CD4-positive, alpha-beta T cell (primary cell): Measurements from ENCODE around the gene CA7. TPM values are rescaled to one million over a fixed set of nuclear protein-coding genes. Genes with fewer than 3 reads are reported as not detected.
"Not testable (repeated sequence)": the region's sequence is repeated elsewhere in the genome, so short reads cannot be mapped to it uniquely, and the experiment has no call there.

Experiments
- ATAC-seq: fragments of 200-7000 bp; cut with Tn5 transposase; one replicate; pipeline ENCODE4 v1.10.0; 2022; ENCODE audit warnings: mild to moderate bottlenecking; ENCODE audit not compliant: poor library complexity
- CTCF ChIA-PET: fragments of 350-600 bp; sonication (Branson Sonifier 250); formaldehyde crosslinking; loops from one replicate; lab custom pipeline; 2021; ENCODE audit warnings: antibody characterized with exemption, inconsistent platforms; lab: Charles Lee
- POLR2A ChIA-PET: fragments of 350-600 bp; sonication (Branson Sonifier 250); formaldehyde crosslinking; loops from one replicate; lab custom pipeline; 2021; ENCODE audit warnings: antibody characterized with exemption, inconsistent platforms; lab: Charles Lee
- DNase-seq, 14 experiments: peaks; one replicate each; pipeline ENCODE4 v3.0.0-alpha.2; 2013 to 2020; ENCODE audit warnings: mixed read lengths in 2 of 14
- H3K27ac ChIP-seq, 2 donors: one replicate each; pipeline versions ENCODE4 v1.5.1 to v1.7.0; 2013; ENCODE audit warnings: low read length in 2 of 2, low read depth in 1 of 2, mild to moderate bottlenecking in 1 of 2
- H3K27me3 ChIP-seq, 2 experiments: 1 replicate in 1 of 2; 2 replicates in 1 of 2; pipeline versions ENCODE4 v1.6.1 to v1.7.0; 2013; ENCODE audit warnings: low read length in 2 of 2, control low read depth in 1 of 2, mild to moderate bottlenecking in 1 of 2, moderate library complexity in 1 of 2; ENCODE audit not compliant: insufficient read depth in 2 of 2, control insufficient read depth in 1 of 2
- H3K36me3 ChIP-seq: one replicate; pipeline ENCODE4 v1.6.1; 2013; ENCODE audit warnings: low read length, control low read depth; ENCODE audit not compliant: insufficient read depth
- H3K4me1 ChIP-seq: one replicate; pipeline ENCODE4 v1.6.1; 2013; ENCODE audit warnings: low read length, control low read depth; ENCODE audit not compliant: insufficient read depth
- H3K4me3 ChIP-seq: one replicate; pipeline ENCODE4 v1.5.1; 2013; ENCODE audit warnings: mild to moderate bottlenecking, low read length, moderate library complexity
- H3K9me3 ChIP-seq, 2 experiments: 1 replicate in 1 of 2; 2 replicates in 1 of 2; pipeline versions ENCODE4 v1.6.1 to v1.7.0; 2013; ENCODE audit warnings: low read length in 2 of 2, mild to moderate bottlenecking in 2 of 2, control low read depth in 1 of 2, moderate library complexity in 1 of 2; ENCODE audit not compliant: control insufficient read depth in 1 of 2, insufficient read depth in 1 of 2
- H3K27ac Mint-ChIP-seq: one replicate; pipeline ENCODE4 v1.8.0; 2020; ENCODE audit warnings: mixed read lengths
- H3K27me3 Mint-ChIP-seq: one replicate; pipeline ENCODE4 v1.8.0; 2021; ENCODE audit warnings: mixed read lengths
- H3K36me3 Mint-ChIP-seq: one replicate; pipeline ENCODE4 v1.8.0; 2021; ENCODE audit warnings: low read depth, mixed read lengths
- H3K4me1 Mint-ChIP-seq: one replicate; pipeline ENCODE4 v1.8.0; 2021; ENCODE audit warnings: low read depth, mixed read lengths
- H3K4me3 Mint-ChIP-seq: one replicate; pipeline ENCODE4 v1.8.0; 2020; ENCODE audit warnings: mild to moderate bottlenecking, mixed read lengths
- H3K9me3 Mint-ChIP-seq: one replicate; pipeline ENCODE4 v1.8.0; 2020; ENCODE audit warnings: mixed read lengths
- CTCF ChIP-seq: fragments of 200-600 bp; IDR thresholded peaks from one replicate; pipeline ENCODE4 v1.8.0; 2022; ENCODE audit warnings: antibody characterized with exemption, mild to moderate bottlenecking
- intact Hi-C, 2 experiments: fragments of 100-400 bp; cut with DNase I in 1 of 2; cut with micrococcal nuclease in 1 of 2; formaldehyde crosslinking; loops; one replicate each; pipeline versions ENCODE4 v1.15.1 to v1.9.0; 2023 to 2025; cut with DNase I, micrococcal nuclease
- total RNA-seq, 174 experiments: library from RNA in 2 of 174; stranded (reverse) in 2 of 174; gene quantifications; one replicate each; pipeline ENCODE4 v1.2.3 and lab custom pipeline; 2021 to 2026

CA7 gene
- total RNA-seq, 2 experiments from 2014 or later = not detected

GRCh38 chr16:66895689-66895979 lies 51.4 kb downstream of the CA7 start:
- TF ChIP-seq CTCF = no peak
- no peaks in the 10 kb centered on the region for H3K9me3 Mint-ChIP-seq
- CTCF ChIA-PET = interaction anchor here (0.7 to 1.8 kb wide), 12 partner anchors 15 to 260 kb away, joined by 3 to 8 read pairs (median 3); partner anchors contain the start of genes CIAO2B, NAE1 and PDP2
- no peaks in the 10 kb centered on the region for H3K36me3 Mint-ChIP-seq
- Histone ChIP-seq H3K9me3 (no peaks in the 10 kb centered on the region), H3K27me3 (no peaks in the 10 kb centered on the region), H3K4me1 (peaks cover 10% of the 10 kb centered on the region), H3K36me3 (no peaks in the 10 kb centered on the region), H3K27ac (no peak overlapping the region), H3K4me3 (no peak overlapping the region)
- intact Hi-C loops = loop anchor here (1.0 to 5.0 kb wide), 3 partner anchors 33 to 59 kb away; no protein-coding TSS in a partner anchor
- no peak for ATAC-seq
- POLR2A ChIA-PET = interaction anchor here (0.9 kb wide), 1 partner anchor 65 kb away, joined by 3 read pairs; the partner anchor contains the start of gene NAE1
- DNase-seq = no peak
- no peak overlapping the region for H3K4me3 Mint-ChIP-seq
- no peaks in the 10 kb centered on the region for H3K27me3 Mint-ChIP-seq
- peaks cover 8% of the 10 kb centered on the region for H3K4me1 Mint-ChIP-seq
- H3K27ac Mint-ChIP-seq = no peak overlapping the region

- Histone ChIP-seq H3K27me3 (no peaks in the 10 kb centered on the region), H3K4me1 (peaks cover 10% of the 10 kb centered on the region), H3K9me3 (no peaks in the 10 kb centered on the region), H3K27ac (no peak overlapping the region), H3K36me3 (no peaks in the 10 kb centered on the region), H3K4me3 (no peak overlapping the region)
- no peak for TF ChIP-seq CTCF
- peaks cover 8% of the 10 kb centered on the region for H3K4me1 Mint-ChIP-seq
- POLR2A ChIA-PET = no interaction called here
- H3K27ac Mint-ChIP-seq = no peak overlapping the region
- intact Hi-C loops = loop anchor here (1.0 to 5.0 kb wide), 3 partner anchors 33 to 58 kb away; no protein-coding TSS in a partner anchor
- no peak overlapping the region for H3K4me3 Mint-ChIP-seq
- H3K9me3 Mint-ChIP-seq = no peaks in the 10 kb centered on the region
- DNase-seq (no peak), ATAC-seq (no peak)
- no peaks in the 10 kb centered on the region for H3K36me3 Mint-ChIP-seq
- CTCF ChIA-PET = interaction anchor here (1.8 kb wide), 1 partner anchor 33 kb away, joined by 8 read pairs; no protein-coding TSS in a partner anchor
- no peaks in the 10 kb centered on the region for H3K27me3 Mint-ChIP-seq
Measured at GRCh38 chr16:66895999-66896398, 51.8 kb downstream of the CA7 start.

GRCh38 chr16:66896682-66897081 lies 52.5 kb downstream of the CA7 start:
- POLR2A ChIA-PET, H3K27me3 Mint-ChIP-seq, H3K27me3 ChIP-seq, H3K27ac ChIP-seq, H3K9me3 ChIP-seq, DNase-seq, H3K4me1 Mint-ChIP-seq, H3K9me3 Mint-ChIP-seq, ATAC-seq, H3K4me3 ChIP-seq, H3K4me1 ChIP-seq, H3K36me3 ChIP-seq, H3K27ac Mint-ChIP-seq, H3K36me3 Mint-ChIP-seq, CTCF ChIA-PET, H3K4me3 Mint-ChIP-seq: not testable (repeated sequence)
- intact Hi-C loops = loop anchor here in 1 of 2 experiments (5.0 kb wide), 1 partner anchor 56 kb away; no protein-coding TSS in a partner anchor

- DNase-seq (no peak), ATAC-seq (no peak)
- no peaks in the 10 kb centered on the region for H3K27me3 Mint-ChIP-seq
- peaks cover 2% of the 10 kb centered on the region for H3K4me1 Mint-ChIP-seq
- CTCF ChIA-PET = no interaction called here
- no peak for TF ChIP-seq CTCF
- H3K27ac ChIP-seq = no peak overlapping the region
- no peak overlapping the region for H3K4me3 Mint-ChIP-seq
- no peaks in the 10 kb centered on the region for H3K36me3 Mint-ChIP-seq
- no peaks in the 10 kb centered on the region for H3K9me3 Mint-ChIP-seq
- H3K27ac Mint-ChIP-seq = no peak overlapping the region
- no peaks in the 10 kb centered on the region for H3K27me3 ChIP-seq
- H3K36me3 ChIP-seq = no peaks in the 10 kb centered on the region
- H3K4me1 ChIP-seq = peaks cover 7% of the 10 kb centered on the region
- H3K4me3 ChIP-seq = no peak overlapping the region
- intact Hi-C loops = loop anchor here in 1 of 2 experiments (5.0 kb wide), 1 partner anchor 54 kb away; no protein-coding TSS in a partner anchor
- POLR2A ChIA-PET = no interaction called here
- H3K9me3 ChIP-seq = no peaks in the 10 kb centered on the region
Measured at GRCh38 chr16:66898207-66898606, 54.0 kb downstream of the CA7 start.
